Bone marrow (tissue), 2 donors: ENCODE results near the gene SLBP.
A peak's percentile ranks its signal among the peaks of the same experiment; 100 is the strongest.
"Not testable (repeated sequence)": the region's sequence is repeated elsewhere in the genome, so short reads cannot be mapped to it uniquely, and the experiment has no call there.

Experiments
- DNase-seq, 2 donors: peaks; one replicate each; lab custom pipeline; 2025; lab: John Stamatoyannopoulos, UW

SLBP gene

GRCh38 chr4:1676605-1677525 is 35.3 kb downstream of the SLBP start:
- peak in 1 of 2 donors; percentile 2 for DNase-seq

DNA sequence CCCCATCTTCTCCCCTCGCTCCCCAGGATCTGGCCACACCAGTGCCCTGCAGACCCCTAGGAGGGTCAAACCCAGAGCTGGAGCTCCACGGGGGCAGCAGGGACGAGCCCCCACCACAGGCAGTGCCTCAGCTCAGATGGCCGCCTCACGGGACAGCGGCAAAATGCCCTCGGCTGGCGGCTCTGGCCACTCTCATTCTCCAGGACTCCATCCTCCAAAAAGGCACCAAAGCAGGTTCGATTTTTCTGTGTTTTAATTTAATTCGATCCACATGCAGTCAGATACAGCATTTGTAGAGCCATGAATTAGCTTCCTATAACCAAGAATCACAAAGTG is 36.3 kb downstream of the SLBP start:
- no peak for DNase-seq

GRCh38 chr4:1675136-1675801 is 36.9 kb downstream of the SLBP start:
- no peak for DNase-seq

- no peak for DNase-seq
Measured at GRCh38 chr4:1674682-1675081, 37.4 kb downstream of the SLBP start.

DNA sequence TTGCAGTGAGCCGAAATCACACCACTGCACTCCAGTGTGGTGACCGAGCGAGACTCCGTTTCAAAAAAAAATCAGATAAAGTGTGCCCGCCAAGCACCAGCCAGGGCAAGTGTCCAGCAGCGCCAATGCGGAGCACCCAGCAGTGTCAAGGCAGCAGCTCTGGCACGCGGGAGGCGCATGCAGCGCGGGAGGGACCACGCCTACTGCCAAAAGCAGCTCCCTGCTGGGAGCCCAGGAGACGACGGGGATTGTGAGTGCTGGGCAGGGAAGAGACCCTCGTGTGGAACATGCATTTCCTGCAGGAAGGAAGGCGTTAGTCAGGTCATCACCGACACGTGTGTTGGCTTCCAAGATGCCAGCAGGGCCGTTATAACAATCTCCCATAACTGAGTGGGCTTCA is 38.4 kb downstream of the SLBP start:
- DNase-seq: no peak

DNA sequence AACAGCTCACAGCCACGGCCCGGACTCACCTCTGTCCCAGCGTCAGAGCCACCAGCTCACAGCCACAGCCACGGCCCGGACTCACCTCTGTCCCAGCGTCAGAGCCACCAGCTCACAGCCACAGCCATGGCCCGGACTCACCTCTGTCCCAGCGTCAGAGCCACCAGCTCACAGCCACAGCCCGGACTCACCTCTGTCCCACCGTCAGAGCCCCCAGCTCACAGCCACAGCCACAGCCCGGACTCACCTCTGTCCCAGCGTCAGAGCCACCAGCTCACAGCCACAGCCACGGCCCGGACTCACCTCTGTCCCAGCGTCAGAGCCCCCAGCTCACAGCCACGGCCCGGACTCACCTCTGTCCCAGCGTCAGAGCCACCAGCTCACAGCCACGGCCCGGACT is 41.1 kb downstream of the SLBP start:
- not testable (repeated sequence) for DNase-seq

DNA sequence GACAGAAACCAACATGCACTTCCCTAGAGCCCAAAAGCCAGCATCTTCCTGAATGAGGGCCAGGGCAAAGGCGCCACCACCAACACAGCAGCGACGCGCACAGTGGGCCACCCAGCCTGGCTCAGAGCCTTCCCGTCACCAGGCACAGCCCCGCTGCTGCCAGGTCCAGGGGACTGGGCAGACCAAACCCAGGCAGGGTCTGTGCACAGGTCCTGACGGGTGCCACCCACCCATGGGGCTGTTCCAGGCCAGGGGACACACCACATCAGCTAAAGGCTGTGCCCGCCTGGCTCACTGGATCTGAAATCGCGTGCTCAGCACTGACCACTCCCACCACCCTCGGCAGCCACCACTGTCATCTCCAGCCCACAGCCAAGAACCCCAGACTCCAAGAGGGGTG is 41.8 kb downstream of the SLBP start:
- no peak for DNase-seq

DNA sequence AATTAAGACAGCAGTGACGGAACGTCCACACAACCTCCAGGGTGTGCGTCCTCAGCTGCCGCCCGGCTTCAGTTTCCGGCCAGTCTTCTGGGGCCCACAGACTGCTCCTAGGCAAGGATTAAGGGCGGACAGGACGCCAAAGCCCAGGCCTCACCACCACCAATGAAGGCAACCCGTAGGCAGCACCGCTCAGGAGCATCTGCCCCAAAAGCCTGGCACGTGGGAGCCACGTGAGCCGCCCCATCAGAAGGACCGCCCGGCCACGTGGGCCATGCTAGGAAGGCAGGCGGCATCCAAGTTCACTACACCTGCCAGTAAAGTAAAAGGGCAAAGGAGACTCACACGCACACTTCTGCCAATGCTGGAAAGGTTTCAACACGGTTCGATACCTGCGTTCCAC is 42.3 kb downstream of the SLBP start:
- no peak for DNase-seq

DNA sequence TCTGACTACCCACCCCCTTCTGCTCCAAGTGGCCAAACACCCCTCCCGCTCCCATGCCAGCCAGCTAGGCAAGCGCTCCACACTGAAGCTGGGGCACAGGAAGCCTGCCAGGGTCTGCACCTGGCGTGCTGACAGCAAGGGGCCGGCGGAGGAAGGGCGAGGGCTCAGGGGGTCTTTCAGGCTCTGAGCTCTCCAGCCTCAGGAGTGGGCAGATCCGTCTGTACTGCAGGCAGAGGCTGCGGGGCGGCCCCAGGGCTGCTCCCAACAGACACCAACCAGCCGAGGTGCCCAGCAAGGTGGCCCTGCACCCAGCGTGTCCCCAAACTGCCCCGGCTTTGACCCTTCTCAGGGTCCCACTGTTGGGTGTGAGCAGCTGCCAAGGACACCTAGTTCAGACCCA is 42.8 kb downstream of the SLBP start:
- DNase-seq: no peak

DNA sequence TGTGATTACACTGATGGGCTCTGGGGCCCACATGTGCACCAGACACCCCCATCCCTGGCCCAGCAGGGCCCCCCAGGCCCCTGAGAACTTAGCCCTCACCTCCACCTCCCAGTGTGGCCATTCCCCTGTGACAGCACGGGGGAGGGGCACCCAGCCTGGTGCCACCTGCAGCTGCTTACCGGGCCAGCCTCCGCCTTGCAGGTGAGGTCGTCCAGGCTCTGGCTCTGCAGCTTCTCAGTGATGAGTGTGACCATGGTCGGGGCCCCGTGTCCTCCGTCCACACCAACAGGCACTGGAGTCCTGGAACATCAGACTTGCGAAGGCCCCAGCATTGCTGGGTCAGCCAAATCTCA is 43.7 kb downstream of the SLBP start:
- no peak for DNase-seq

- no peak for DNase-seq
Measured at GRCh38 chr4:1667273-1667672, 44.8 kb downstream of the SLBP start.

DNA sequence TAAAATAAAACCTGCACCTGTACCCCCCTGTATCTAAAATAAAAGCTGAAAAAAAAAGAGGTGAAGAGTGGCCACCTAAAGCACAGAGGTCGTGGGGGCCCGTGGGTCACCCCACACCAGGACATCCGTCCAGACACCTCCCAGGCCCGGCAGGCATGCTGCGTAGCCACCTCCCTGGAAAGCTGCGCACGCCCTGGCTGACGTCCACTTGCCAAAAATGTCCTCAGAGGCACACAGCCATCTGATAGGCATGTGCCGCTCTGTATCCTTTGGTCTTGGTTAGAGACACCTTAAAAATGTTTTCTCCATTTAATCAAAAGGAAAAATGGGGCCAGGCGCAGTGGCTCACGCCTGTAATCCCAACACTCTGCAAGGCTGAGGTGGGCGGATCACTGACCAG is 45.7 kb downstream of the SLBP start:
- DNase-seq: no peak

- no peak for DNase-seq
Measured at GRCh38 chr4:1664141-1664540, 48.0 kb downstream of the SLBP start.

DNA sequence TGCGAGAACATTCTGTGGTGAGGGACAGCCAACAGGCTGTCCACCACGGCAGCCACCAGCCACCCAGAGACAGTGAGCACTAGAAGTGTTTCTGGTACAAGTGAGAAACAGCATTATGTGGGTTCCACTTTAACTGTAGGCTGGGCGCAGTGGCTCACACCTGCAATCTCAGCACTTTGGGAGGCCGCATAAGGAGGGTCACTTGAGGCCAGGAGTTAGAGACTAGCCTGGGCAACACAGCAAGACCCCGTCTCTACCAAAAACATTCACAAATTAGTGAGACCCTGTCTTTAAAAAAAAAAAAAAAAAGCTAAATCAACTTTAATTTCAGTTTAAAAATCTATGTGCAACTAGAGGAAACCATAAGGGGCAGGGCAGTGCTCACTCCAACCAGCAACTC is 48.6 kb downstream of the SLBP start:
- no peak for DNase-seq

- no peak for DNase-seq
Measured at GRCh38 chr4:1661695-1662094, 50.4 kb downstream of the SLBP start.

- DNase-seq: no peak
Measured at GRCh38 chr4:1660948-1661677, 51.0 kb downstream of the SLBP start.

- no peak for DNase-seq
Measured at GRCh38 chr4:1659104-1660043, 52.7 kb downstream of the SLBP start.

- DNase-seq: no peak
Measured at GRCh38 chr4:1658581-1658980, 53.5 kb downstream of the SLBP start.

DNA sequence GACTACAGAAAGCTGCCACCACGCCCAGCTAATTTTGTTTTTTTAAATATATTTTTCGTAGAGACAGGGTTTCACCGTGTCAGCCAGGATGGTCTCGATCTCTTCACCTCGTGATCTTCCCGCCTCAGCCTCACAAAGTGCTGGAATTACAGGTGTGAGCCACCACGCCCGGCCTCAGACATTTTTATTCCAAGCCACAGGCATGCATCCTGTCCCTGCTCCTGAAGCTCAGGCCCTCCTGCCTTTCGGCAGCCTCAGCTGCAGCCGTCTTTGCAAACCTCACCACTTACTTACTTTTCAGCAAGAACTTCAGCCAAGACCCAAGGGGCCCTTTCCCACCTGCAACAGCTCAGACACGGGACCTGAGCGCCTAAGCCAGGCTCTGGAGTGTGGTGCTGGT is 54.0 kb downstream of the SLBP start:
- DNase-seq: no peak

GRCh38 chr4:1656986-1657385 is 55.1 kb downstream of the SLBP start:
- no peak for DNase-seq

- no peak for DNase-seq
Measured at GRCh38 chr4:1656132-1656531, 56.0 kb downstream of the SLBP start.

GRCh38 chr4:1655676-1656075 is 56.4 kb downstream of the SLBP start:
- DNase-seq: no peak
